PC-3 (cell line): ENCODE results near the gene RPSA.

Source experiments
- CTCF ChIP-seq: fragments of 300-600 bp; sonication (generic); conservative IDR thresholded peaks from 2 replicates; pipeline ENCODE4 v1.5.1; 2017; ENCODE audit warnings: antibody characterized with exemption, low read depth, mild to moderate bottlenecking, low read length
- EZH2 ChIP-seq: fragments of 300-600 bp; sonication (generic); IDR thresholded peaks from one replicate; pipeline ENCODE4 v1.6.1; 2017; ENCODE audit warnings: antibody characterized with exemption, mild to moderate bottlenecking, low read length; ENCODE audit not compliant: unreplicated experiment
- EZH2phosphoT487 ChIP-seq: fragments of 300-600 bp; sonication (generic); IDR thresholded peaks from 2 replicates; pipeline ENCODE4 v1.6.1; 2018; ENCODE audit warnings: mild to moderate bottlenecking, antibody characterized with exemption, low read length, borderline replicate concordance

GRCh38 chr3:39361252-39361927, 45.1 kb upstream of the RPSA start:
- TF ChIP-seq CTCF (no peak), EZH2phosphoT487 (no peak), EZH2 (no peak)
